Adipocyte (in vitro differentiated cells): ENCODE data around the gene EXOSC2.

Experiments used
- DNase-seq: peaks from one replicate; pipeline ENCODE4 v3.0.0-alpha.2; 2015; ENCODE audit warnings: low read depth
- H3K27me3 ChIP-seq: replicated peaks from 2 replicates; pipeline ENCODE4 v1.7.0; 2013; ENCODE audit warnings: mild to moderate bottlenecking, low read length, moderate library complexity; ENCODE audit not compliant: control insufficient read depth, insufficient read depth
- H3K36me3 ChIP-seq: 2 replicates; pipeline ENCODE4 v1.7.0; 2013; ENCODE audit warnings: low read length, mild to moderate bottlenecking, moderate library complexity; ENCODE audit not compliant: control insufficient read depth, insufficient read depth, severe bottlenecking
- H3K4me1 ChIP-seq: 2 replicates; pipeline ENCODE4 v1.7.0; 2013; ENCODE audit warnings: mild to moderate bottlenecking, low read length, moderate library complexity; ENCODE audit not compliant: control insufficient read depth, insufficient read depth
- H3K4me3 ChIP-seq: 2 replicates; pipeline ENCODE4 v1.7.0; 2013; ENCODE audit warnings: mild to moderate bottlenecking, low read length, moderate library complexity
- H3K9ac ChIP-seq: 2 replicates; pipeline ENCODE4 v1.7.0; 2013; ENCODE audit warnings: mild to moderate bottlenecking, low read length, moderate library complexity
- H3K9me3 ChIP-seq: 2 replicates; pipeline ENCODE4 v1.7.0; 2013; ENCODE audit warnings: mild to moderate bottlenecking, low read length, moderate library complexity; ENCODE audit not compliant: control insufficient read depth

Gene EXOSC2

DNA sequence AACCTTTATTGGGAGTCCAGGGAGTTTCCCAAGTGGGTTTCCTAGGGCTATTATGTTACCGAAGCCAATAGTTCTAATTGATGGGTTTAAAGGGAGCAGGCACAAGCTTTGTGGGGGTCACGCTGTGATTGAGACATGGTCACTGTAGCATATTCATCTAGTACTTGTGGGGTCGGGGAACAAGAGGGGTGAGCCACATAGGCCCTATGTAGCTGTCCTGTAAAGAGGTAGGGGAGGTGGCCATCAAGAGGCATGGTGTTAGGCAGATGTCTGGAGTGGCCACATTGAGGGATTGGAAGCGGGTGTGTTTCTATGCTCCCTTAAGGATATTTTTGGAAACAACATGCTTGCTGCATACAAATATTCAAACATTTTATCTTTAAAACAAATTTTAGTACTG is 50.1 kb downstream of the EXOSC2 start:
- no peak for DNase-seq
- Histone ChIP-seq H3K36me3 (no peaks in the 10 kb centered on the region), H3K4me1 (peaks cover 10% of the 10 kb centered on the region), H3K27me3 (no peaks in the 10 kb centered on the region), H3K4me3 (no peak overlapping the region), H3K9me3 (no peaks in the 10 kb centered on the region), H3K9ac (no peak overlapping the region)

DNA sequence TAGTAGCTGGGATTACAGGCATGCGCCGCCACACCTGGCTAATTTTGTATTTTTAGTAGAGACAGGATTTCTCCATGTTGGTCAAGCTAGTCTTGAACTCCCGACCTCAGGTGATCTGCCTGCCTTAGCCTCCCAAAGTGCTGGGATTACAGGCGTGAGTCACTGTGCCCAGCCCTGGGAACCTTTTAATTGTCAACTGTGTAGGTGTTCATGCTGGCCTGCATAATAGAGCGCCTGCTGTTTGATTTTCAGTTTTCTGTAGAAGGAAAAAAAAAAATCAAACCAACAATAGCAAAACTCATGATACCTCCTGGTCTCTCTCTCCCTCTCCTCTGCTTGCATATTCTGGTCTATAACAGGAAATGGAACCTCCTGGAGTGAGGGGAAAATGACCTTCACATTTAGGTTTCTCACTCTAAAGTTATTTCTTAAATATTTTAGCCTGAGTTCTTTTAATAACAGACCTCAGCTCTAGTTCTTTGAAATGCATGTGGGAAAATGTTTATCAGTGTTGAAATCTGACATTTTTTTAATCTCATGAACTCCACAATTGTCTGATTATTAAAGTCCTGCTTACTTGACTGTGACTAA is 51.7 kb downstream of the EXOSC2 start:
- Histone ChIP-seq H3K4me1 (peaks cover 10% of the 10 kb centered on the region), H3K9me3 (no peaks in the 10 kb centered on the region), H3K36me3 (no peaks in the 10 kb centered on the region), H3K27me3 (no peaks in the 10 kb centered on the region), H3K9ac (no peak overlapping the region), H3K4me3 (no peak overlapping the region)
- DNase-seq, result no peak

DNA sequence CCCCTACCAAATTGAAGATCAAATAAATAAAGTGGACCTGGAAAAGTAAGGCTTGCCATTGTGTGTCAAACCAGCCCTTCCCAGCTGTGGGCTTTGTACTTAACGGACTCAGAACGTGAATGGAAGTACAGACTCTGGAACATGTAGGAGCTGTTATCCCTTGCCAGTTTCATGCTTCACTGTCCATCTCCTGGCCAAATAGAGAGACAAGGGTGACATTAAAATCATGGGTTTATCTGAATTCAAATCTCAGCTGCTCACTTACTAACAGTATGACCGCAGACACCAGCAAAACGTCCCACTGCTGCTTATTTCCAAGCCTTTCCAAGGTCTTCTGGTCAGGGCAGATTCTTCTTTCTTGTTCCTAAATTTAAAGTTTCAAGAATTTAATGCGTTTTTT is 52.2 kb downstream of the EXOSC2 start:
- no peaks in the 10 kb centered on the region for H3K36me3 ChIP-seq
- H3K4me3 ChIP-seq, result no peak overlapping the region

DNA sequence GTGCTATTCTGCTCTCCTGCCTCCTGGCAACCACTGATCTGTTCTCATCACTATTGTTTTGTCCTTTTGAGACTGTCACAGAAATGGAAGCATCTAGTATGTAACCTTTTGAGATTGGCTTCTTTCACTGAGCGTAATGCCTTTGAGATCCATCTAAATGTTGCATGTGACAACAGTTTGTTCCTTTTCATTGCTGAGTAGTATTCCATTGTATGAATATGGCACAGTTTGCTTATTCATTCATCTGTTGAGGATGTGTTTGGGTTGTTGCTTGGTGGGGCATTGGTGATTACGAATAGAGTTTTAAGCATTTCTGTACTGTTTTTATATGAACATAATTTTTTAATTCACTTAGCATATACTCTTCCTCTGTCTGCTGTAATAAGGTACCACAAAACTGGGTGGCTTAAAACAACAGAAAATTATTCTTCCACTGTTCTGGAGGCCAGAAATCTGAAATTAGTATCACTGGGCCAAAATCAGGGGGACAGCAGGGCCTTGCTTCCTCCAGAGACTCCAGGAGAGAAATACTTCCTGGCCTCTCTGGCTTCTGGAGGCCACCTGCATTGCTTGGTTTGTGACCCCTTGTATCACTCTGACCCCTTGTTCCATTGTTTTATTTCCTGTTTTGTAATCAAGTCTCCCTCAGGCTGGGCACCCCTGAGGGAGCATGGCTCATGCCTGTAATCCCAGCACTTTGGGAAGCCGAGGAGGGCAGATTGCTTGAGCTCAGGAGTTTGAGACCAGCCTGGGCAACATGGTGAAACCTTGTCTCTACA is 53.0 kb downstream of the EXOSC2 start:
- Histone ChIP-seq H3K36me3 (no peaks in the 10 kb centered on the region), H3K9me3 (no peaks in the 10 kb centered on the region), H3K9ac (no peak overlapping the region), H3K4me1 (peaks cover 10% of the 10 kb centered on the region), H3K4me3 (no peak overlapping the region), H3K27me3 (no peaks in the 10 kb centered on the region)
- no peak for DNase-seq

More for the DNA sequence above, 52.2 kb downstream of the EXOSC2 start:
- peaks cover 10% of the 10 kb centered on the region for H3K4me1 ChIP-seq
- no peak overlapping the region for H3K9ac ChIP-seq
- no peaks in the 10 kb centered on the region for H3K27me3 ChIP-seq
- no peaks in the 10 kb centered on the region for H3K9me3 ChIP-seq
- no peak for DNase-seq

DNA sequence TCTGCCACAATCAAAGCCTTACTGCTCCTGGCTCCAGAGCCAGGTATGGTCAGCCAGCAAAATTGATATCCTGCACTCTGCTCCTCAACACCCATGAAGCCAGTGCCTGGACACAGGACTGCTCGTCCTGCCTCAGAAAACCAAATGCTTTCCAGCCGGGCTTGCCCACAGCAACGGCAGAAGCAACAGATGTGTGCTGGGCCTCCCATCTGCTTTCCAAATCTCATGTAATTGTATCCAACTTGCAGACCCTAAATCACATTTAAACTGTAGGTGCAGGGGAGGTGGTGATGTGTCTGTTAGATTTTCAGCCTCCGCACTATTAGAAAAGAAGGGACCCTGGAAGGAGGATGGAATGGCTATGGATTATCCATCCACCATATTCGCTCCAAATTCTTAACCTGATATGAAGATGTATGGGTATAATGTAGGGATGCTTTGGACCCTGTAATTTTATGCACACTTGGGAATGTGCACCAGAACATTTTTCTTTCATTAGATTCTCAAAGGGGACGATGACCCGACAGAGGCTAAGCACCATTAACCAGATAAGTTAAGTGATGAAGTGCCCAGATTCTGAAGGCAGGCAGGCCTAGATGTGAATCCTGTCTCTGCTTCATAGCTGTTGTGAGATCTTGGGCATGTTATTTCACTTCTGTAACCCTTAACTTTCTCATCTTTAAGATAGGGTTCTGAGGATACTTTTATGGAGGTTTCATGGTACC is 58.2 kb downstream of the EXOSC2 start:
- no peaks in the 10 kb centered on the region for H3K36me3 ChIP-seq
- H3K4me3 ChIP-seq, result no peak overlapping the region
- no peak for DNase-seq
- H3K9ac ChIP-seq, result no peak overlapping the region
- peaks cover 17% of the 10 kb centered on the region for H3K4me1 ChIP-seq
- no peaks in the 10 kb centered on the region for H3K27me3 ChIP-seq
- no peaks in the 10 kb centered on the region for H3K9me3 ChIP-seq
